Measurements from ENCODE around the gene SAT2.

The SAT2 gene

DNA sequence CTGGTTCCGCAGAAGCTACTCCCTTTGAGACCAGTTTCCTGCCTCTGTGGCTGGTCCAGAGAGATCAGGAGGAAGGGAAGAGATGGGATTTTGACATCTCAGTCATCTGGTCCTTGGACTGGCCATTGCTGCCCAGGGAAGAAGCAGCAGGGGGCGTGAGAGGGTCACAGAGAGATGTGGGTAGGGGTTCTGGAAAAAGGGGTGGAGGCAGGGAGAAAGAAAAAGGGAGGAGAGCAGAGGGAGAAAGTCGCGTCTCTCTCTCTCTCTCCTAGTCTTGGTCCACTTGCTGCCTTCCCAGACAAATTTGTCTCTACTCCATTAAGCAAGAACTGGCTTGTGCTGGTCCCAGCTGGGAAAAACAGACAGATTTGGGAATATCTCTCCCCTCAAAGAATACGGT is 6.8 kb upstream of the SAT2 start:
- TF ChIP-seq, protein P1, sequence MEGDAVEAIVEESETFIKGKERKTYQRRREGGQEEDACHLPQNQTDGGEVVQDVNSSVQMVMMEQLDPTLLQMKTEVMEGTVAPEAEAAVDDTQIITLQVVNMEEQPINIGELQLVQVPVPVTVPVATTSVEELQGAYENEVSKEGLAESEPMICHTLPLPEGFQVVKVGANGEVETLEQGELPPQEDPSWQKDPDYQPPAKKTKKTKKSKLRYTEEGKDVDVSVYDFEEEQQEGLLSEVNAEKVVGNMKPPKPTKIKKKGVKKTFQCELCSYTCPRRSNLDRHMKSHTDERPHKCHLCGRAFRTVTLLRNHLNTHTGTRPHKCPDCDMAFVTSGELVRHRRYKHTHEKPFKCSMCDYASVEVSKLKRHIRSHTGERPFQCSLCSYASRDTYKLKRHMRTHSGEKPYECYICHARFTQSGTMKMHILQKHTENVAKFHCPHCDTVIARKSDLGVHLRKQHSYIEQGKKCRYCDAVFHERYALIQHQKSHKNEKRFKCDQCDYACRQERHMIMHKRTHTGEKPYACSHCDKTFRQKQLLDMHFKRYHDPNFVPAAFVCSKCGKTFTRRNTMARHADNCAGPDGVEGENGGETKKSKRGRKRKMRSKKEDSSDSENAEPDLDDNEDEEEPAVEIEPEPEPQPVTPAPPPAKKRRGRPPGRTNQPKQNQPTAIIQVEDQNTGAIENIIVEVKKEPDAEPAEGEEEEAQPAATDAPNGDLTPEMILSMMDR (conservative IDR thresholded peaks at IDR 0.05; ENCODE audit: low read depth, low read length), result peak; percentile 71
- DNase-seq (ENCODE audit: low read depth), result peak; percentile 61
- H3K4me3 ChIP-seq (ENCODE audit: low read depth, low read length), result no peak overlapping the region

DNA sequence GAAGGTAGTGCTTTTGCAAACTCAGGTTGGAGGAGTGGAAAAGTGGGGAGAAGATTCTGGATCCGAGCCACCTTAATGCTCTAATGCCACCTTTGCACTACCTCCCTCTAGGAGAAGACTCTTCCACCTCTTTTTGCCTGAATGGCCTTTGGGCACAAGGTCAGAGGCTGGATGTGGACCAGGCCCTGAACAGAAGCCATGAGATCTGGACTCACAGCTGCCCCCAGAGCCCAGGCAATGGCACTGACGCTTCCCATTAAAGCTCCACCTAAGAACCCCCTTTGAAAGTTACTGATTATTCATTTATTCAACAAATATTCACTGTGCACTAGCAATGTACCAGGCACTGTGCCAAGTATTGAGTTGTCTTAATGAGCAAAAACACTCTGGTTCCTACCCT is 5.5 kb upstream of the SAT2 start:
- H3K4me3 ChIP-seq (ENCODE audit: low read depth, low read length), result no peak overlapping the region
- DNase-seq (ENCODE audit: low read depth), result no peak
- TF ChIP-seq, protein P1 (conservative IDR thresholded peaks at IDR 0.05; ENCODE audit: low read depth, low read length), result peak; percentile 9

DNA sequence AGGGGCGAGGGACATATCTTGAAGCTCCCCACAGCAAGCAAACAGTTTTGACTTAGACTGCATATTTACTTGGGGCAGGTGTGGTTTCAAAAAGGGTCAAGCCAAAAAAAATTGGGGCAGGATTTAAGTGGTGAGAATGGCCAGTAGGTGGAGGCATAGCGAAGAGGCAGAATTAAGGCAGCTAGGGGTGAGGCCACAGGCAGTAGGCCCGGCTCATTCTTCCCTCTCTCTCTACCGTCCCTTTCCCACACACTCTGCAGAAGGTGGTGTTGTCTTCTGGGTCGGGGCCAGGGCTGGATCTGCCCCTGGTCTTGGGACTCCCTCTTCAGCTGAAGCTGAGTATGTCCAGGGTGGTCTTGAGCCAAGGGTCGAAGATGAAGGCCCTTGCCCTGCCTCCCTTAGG is 4.9 kb upstream of the SAT2 start:
- H3K4me3 ChIP-seq (ENCODE audit: low read depth, low read length), result no peak overlapping the region
- TF ChIP-seq, protein P1 (conservative IDR thresholded peaks at IDR 0.05; ENCODE audit: low read depth, low read length), result peak; percentile 79
- DNase-seq (ENCODE audit: low read depth), result peak; percentile 75

DNA sequence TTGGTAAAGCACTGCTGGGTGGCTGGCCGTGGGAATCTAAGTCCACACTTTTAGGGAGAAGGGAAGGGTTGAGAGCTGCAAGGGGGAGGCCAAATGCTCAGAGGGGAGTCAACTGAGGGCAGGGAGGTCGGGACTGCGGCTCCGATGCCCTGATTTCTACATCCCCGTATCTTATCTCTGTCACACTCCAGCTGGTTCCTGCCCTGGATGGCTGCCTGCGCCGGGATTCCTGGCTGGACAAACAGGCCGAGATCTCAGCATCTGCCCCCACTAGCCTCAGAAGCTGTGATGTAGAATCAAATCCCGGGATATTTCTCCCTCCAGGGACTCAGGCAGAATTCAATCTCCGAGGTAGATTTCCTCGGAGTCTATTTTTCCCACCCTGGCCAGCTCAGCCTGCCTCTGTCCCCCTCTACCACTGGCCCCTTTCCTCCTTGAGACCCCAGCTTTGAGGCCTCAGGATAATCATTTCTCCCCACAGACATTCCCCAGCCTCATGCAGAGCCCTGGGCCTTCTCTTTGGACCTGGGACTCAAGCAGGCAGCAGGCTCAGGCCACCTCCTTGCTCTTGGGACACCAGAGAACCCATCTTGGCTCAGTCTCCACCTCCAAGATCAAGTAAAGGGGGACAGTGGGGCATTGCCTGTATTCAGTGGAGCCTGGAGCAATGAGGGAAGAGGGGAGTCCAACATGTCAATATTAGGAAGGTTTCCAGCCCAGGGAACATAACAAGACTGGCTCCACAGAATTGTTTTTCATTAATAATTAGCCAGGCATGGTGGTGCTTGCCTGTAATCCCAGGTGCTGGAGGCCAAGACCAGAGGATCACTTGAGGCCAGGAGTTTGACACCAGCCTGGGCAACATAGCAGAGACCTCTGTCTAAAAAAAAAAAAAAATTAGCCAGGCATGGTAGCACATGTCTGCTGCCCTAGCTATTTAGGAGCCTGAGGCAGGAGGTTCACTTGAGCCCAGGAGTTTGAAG is 4.1 kb upstream of the SAT2 start:
- H3K4me3 ChIP-seq (ENCODE audit: low read depth, low read length), result no peak overlapping the region
- no peak for DNase-seq (ENCODE audit: low read depth)
- TF ChIP-seq, protein P1 (conservative IDR thresholded peaks at IDR 0.05; ENCODE audit: low read depth, low read length), result no peak

DNA sequence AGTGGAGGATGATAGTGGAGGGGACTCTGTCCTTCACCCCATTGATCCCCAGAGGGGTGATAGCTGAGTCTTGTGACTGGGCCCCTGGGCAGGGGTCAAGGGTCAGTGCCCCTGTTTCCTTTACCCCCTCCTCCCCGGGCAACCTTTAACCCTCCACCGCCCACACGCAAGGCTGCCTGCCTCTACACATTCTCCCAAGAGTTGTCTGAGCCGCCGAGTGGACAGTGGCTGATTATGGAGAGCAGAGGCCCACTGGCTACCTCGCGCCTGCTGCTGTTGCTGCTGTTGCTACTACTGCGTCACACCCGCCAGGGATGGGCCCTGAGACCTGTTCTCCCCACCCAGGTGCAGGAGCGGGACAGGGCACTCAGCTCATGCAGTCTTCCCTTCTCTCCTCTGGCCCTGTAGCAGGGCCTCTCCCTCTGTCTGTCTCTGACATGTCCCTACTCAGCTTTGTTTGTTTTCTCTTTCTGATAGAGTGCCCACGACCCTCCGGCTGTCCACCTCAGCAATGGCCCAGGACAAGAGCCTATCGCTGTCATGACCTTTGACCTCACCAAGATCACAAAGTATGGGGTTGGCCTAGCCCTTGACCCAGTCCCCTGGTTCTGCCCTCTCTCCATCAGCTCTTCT is 2.4 kb upstream of the SAT2 start, which contains the start of gene SHBG:
SHBG (plus strand) TSS at position 197 of the 633 bp plus-strand sequence; CDS start at position 235, 38 bp downstream.
- H3K4me3 ChIP-seq (ENCODE audit: low read depth, low read length), result no peak within 1 kb of the TSS
- TF ChIP-seq, protein P1 (conservative IDR thresholded peaks at IDR 0.05; ENCODE audit: low read depth, low read length), result no peak
- no peak for DNase-seq (ENCODE audit: low read depth)

DNA sequence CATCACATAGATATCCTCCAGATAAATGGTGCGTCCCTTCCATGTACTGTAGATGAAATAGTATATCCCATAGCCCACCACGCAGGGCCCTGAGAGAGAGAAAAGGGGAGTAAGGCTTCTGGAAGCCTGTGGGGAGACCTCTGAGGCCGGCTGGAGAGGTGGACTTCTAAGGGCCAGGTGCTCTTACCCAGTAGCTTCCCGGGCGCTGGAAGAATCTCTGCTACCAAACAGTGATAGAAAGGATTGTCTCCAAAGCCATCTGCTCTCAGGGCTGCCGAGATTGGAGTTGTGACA is 718 bp downstream of the SAT2 start:
- DNase-seq (ENCODE audit: low read depth), result no peak
- TF ChIP-seq, protein P1 (conservative IDR thresholded peaks at IDR 0.05; ENCODE audit: low read depth, low read length), result no peak
- H3K4me3 ChIP-seq (ENCODE audit: low read depth, low read length), result peak overlapping the region; percentile 89
